Uterus (tissue), 4 donors: ENCODE results near the gene OR51D1. TPM values are rescaled to one million over a fixed set of nuclear protein-coding genes. Genes with fewer than 3 reads are reported as not detected.
A peak's percentile ranks its signal among the peaks of the same experiment; 100 is the strongest.

Experiments used
- DNase-seq, 2 donors: peaks; one replicate each; pipeline ENCODE4 v3.0.0-alpha.2; 2019 to 2020
- H3K27ac ChIP-seq, 2 donors: fragments of 200-600 bp; sonication (generic); 1 replicate in 1 of 2; 2 replicates in 1 of 2; pipeline ENCODE4 v1.5.1; 2016 to 2018
- H3K27me3 ChIP-seq, 2 donors: fragments of 200-600 bp; sonication (generic); one replicate each; pipeline ENCODE4 v1.5.1; 2018 to 2019; ENCODE audit warnings: control low read depth in 1 of 2
- H3K36me3 ChIP-seq, 2 donors: fragments of 200-600 bp; sonication (generic); one replicate each; pipeline ENCODE4 v1.5.1; 2019; ENCODE audit warnings: control low read depth in 1 of 2
- H3K4me1 ChIP-seq, 2 donors: fragments of 200-600 bp; sonication (generic); one replicate each; pipeline ENCODE4 v1.5.1; 2018 to 2019; ENCODE audit warnings: control low read depth in 1 of 2
- H3K4me3 ChIP-seq, 2 donors: fragments of 200-600 bp; sonication (generic); 1 replicate in 1 of 2; 2 replicates in 1 of 2; pipeline ENCODE4 v1.5.1; 2018 to 2019; ENCODE audit warnings: mild to moderate bottlenecking in 1 of 2
- H3K9me3 ChIP-seq, 2 donors: fragments of 200-600 bp; sonication (generic); one replicate each; pipeline ENCODE4 v1.5.1; 2019; ENCODE audit warnings: control low read depth in 1 of 2
- POLR2A ChIP-seq, 2 donors: fragments of 450-650 bp; IDR thresholded peaks; one replicate each; pipeline ENCODE4 v1.6.1; 2016; ENCODE audit warnings: antibody characterized with exemption in 2 of 2, mild to moderate bottlenecking in 1 of 2, moderate library complexity in 1 of 2
- intact Hi-C: fragments of 100-400 bp; cut with DNase I; formaldehyde crosslinking; loops from one replicate; pipeline ENCODE4 v1.15.1; 2023; ENCODE audit warnings: low total_unique reads
- total RNA-seq, 4 donors: library from RNA; depleted of rRNA in 3 of 4; stranded (reverse); fragments of >200 nt in 3 of 4; gene quantifications; one replicate each; pipeline versions ENCODE4 v1.1.0 to v1.2.4, GENCODE V29; 2014 to 2023
- TF ChIP-seq, protein P1 (sequence below), 4 experiments: fragments of 200-600 bp in 2 of 4; fragments of 450-650 bp in 2 of 4; sonication (generic) in 2 of 4; IDR thresholded peaks; one replicate each; pipeline ENCODE4 v1.5.1; 2016 to 2019; ENCODE audit warnings: antibody characterized with exemption in 4 of 4, mild to moderate bottlenecking in 2 of 4, moderate library complexity in 1 of 4
- donor health status: DM: yes; HTN: yes; CAD: no.

Gene OR51D1
- total RNA-seq, 4 donors from 2014 or later, result not detected

DNA sequence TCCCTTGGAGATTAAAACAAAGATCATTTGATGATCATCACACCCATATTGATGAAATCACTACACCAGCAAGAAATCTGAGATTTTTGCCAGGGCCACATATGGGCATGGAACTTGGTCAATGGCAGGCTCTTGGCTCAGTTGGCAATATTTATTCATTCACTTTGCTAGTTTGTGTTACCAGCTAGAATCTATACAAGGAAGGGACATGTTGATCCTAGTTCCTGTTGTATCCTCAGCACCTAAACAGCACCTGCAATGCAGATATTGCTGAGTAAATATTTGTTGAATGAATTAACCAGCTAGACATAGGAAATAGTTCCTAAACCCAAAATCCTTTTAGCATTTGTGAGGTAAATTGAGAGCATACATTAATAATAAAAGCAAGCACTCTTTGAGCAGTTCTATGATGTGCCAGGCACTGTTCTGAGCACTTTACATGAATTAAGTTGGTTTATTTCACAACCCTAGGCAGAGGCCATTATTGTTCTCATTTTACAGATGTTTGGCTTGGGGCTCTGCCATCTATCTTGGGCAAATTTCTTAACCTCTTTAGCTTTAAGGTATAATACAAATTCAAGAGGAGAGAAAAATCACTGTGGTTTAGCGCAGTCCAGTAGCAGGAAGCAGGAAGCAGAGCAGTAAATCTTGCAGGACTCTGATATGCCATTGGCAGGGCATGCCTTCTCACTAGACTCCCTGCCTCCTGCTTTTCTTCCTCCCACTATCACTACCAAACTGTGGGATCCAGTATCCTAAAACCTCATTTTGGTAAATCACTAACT lies 30.9 kb upstream of the OR51D1 start:
- Histone ChIP-seq H3K36me3 (no peaks in the 10 kb centered on the region), H3K27ac (no peak overlapping the region), H3K9me3 (no peaks in the 10 kb centered on the region), H3K4me1 (no peaks in the 10 kb centered on the region), H3K4me3 (peak overlapping the region in 1 of 2 donors; percentile 62), H3K27me3 (no peaks in the 10 kb centered on the region)
- TF ChIP-seq POLR2A (IDR thresholded peaks at IDR 0.05), result no peak
- TF ChIP-seq, protein P1, sequence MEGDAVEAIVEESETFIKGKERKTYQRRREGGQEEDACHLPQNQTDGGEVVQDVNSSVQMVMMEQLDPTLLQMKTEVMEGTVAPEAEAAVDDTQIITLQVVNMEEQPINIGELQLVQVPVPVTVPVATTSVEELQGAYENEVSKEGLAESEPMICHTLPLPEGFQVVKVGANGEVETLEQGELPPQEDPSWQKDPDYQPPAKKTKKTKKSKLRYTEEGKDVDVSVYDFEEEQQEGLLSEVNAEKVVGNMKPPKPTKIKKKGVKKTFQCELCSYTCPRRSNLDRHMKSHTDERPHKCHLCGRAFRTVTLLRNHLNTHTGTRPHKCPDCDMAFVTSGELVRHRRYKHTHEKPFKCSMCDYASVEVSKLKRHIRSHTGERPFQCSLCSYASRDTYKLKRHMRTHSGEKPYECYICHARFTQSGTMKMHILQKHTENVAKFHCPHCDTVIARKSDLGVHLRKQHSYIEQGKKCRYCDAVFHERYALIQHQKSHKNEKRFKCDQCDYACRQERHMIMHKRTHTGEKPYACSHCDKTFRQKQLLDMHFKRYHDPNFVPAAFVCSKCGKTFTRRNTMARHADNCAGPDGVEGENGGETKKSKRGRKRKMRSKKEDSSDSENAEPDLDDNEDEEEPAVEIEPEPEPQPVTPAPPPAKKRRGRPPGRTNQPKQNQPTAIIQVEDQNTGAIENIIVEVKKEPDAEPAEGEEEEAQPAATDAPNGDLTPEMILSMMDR (IDR thresholded peaks at IDR 0.05), result no peak
- intact Hi-C loops, result no loop called here
- no peak for DNase-seq

DNA sequence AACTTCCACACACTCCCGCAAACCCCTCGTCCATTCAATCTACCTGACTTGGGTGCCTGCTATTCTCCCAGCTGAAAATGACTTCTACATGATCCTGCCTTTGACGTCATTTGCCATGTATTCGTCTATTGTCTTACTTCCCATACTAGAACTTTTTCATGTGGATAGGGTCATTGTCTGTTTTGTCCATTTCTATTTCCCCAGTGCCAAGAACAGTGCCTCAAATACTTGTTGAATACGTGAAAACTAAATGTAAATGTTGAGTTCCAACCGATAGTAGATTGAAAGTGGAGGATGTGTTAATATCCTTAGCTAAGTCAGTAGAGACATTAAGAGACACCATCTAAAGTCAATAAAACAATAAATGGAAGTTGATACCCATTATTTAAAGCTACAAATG lies 30.2 kb upstream of the OR51D1 start:
- H3K4me1 ChIP-seq, result no peaks in the 10 kb centered on the region
- intact Hi-C loops, result no loop called here
- TF ChIP-seq, protein P1 (IDR thresholded peaks at IDR 0.05), result no peak
- TF ChIP-seq POLR2A (IDR thresholded peaks at IDR 0.05), result no peak

GRCh38 chr11:4607781-4608666 lies 29.3 kb upstream of the OR51D1 start, which contains the start of gene TRIM68:
TSS of gene TRIM68 (minus strand) at chr11:4608231. CDS start at chr11:4605504, 2,727 bp downstream.
- TF ChIP-seq, protein P1 (IDR thresholded peaks at IDR 0.05), result peak in 2 of 4 experiments; percentile 5 to 10
- TF ChIP-seq POLR2A (IDR thresholded peaks at IDR 0.05), result peak; percentile 59 to 74
- no peaks in the 10 kb centered on the region for H3K4me1 ChIP-seq
- intact Hi-C loops, result no loop called here
- H3K9me3 ChIP-seq, result no peaks in the 10 kb centered on the region
- peak; percentile 94 to 97 for DNase-seq
- H3K27me3 ChIP-seq, result no peaks in the 10 kb centered on the region
- H3K4me3 ChIP-seq, result peak within 1 kb of the TSS; percentile 62 to 72
- no peaks in the 10 kb centered on the region for H3K36me3 ChIP-seq
- peak within 1 kb of the TSS; percentile 87 to 91 for H3K27ac ChIP-seq

More for the DNA sequence above, 30.2 kb upstream of the OR51D1 start:
- no peak for DNase-seq
- peak overlapping the region; percentile 62 to 72 for H3K4me3 ChIP-seq
- no peaks in the 10 kb centered on the region for H3K36me3 ChIP-seq
- peak overlapping the region; percentile 87 to 91 for H3K27ac ChIP-seq
- H3K9me3 ChIP-seq, result no peaks in the 10 kb centered on the region
- no peaks in the 10 kb centered on the region for H3K27me3 ChIP-seq

- intact Hi-C loops, result no loop called here
- H3K4me1 ChIP-seq, result no peaks in the 10 kb centered on the region
- H3K9me3 ChIP-seq, result no peaks in the 10 kb centered on the region
- H3K27me3 ChIP-seq, result no peaks in the 10 kb centered on the region
- peak overlapping the region in 1 of 2 donors; percentile 16 for H3K4me3 ChIP-seq
- no peaks in the 10 kb centered on the region for H3K36me3 ChIP-seq
- DNase-seq, result no peak
- no peak for TF ChIP-seq POLR2A (IDR thresholded peaks at IDR 0.05)
- TF ChIP-seq, protein P1 (IDR thresholded peaks at IDR 0.05), result no peak
- peak overlapping the region in 1 of 2 donors; percentile 46 for H3K27ac ChIP-seq
These were observed 26.9 kb upstream of the OR51D1 start for GRCh38 chr11:4610258-4610935.
